Stimulated activated naive CD8-positive, alpha-beta T cell treated with anti-CD3 and anti-CD28 coated beads, Interleukin-15, Interleukin-2, amounts not matched to agents 100 ng/mL and 50 ng/mL, for 24 hours (primary cell): ENCODE measurements around the gene USP6NL.

ENCODE experiments used
- H3K27ac Mint-ChIP-seq: one replicate; pipeline ENCODE4 v1.8.0; 2021; ENCODE audit warnings: mild to moderate bottlenecking, mixed read lengths
- H3K27me3 Mint-ChIP-seq: one replicate; pipeline ENCODE4 v1.8.0; 2021; ENCODE audit warnings: mixed read lengths
- H3K36me3 Mint-ChIP-seq: one replicate; pipeline ENCODE4 v1.8.0; 2021; ENCODE audit warnings: low read depth, mixed read lengths
- H3K4me1 Mint-ChIP-seq: one replicate; pipeline ENCODE4 v1.8.0; 2021; ENCODE audit warnings: low read depth, mixed read lengths
- H3K4me3 Mint-ChIP-seq: one replicate; pipeline ENCODE4 v1.8.0; 2021; ENCODE audit warnings: mild to moderate bottlenecking, mixed read lengths
- H3K9me3 Mint-ChIP-seq: one replicate; pipeline ENCODE4 v1.8.0; 2021; ENCODE audit warnings: mixed read lengths

Gene USP6NL

GRCh38 chr10:11454958-11455566 is 156.4 kb downstream of the USP6NL start:
- peaks cover 4% of the 10 kb centered on the region for H3K4me1 Mint-ChIP-seq
- no peak overlapping the region for H3K27ac Mint-ChIP-seq

DNA sequence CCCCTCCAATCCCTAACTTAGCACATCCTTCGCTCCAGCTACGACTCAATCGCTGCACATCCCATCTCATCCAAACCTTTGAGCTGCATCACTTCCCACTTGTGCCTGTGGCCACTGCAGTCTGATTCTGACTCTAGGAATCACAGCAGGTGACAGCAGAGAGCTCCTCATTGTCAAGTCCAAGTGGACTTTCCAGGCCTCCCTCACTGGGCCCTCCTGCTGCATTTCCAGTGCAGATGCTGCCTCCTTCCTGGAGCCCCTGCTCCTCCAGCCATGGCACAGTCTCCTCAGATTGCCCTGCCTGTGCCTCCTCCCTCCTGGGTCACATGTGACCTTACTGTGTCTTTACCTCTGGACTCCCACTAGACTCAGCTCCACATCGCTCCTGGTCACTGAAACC is 157.3 kb downstream of the USP6NL start:
- Mint-ChIP-seq H3K9me3 (peaks cover 6% of the 10 kb centered on the region), H3K27me3 (no peaks in the 10 kb centered on the region), H3K36me3 (no peaks in the 10 kb centered on the region), H3K4me1 (peaks cover 4% of the 10 kb centered on the region), H3K4me3 (no peak overlapping the region), H3K27ac (no peak overlapping the region)

More at GRCh38 chr10:11454958-11455566, 156.4 kb downstream of the USP6NL start:
- Mint-ChIP-seq H3K9me3 (peaks cover 6% of the 10 kb centered on the region), H3K27me3 (no peaks in the 10 kb centered on the region), H3K36me3 (no peaks in the 10 kb centered on the region), H3K4me3 (no peak overlapping the region)

DNA sequence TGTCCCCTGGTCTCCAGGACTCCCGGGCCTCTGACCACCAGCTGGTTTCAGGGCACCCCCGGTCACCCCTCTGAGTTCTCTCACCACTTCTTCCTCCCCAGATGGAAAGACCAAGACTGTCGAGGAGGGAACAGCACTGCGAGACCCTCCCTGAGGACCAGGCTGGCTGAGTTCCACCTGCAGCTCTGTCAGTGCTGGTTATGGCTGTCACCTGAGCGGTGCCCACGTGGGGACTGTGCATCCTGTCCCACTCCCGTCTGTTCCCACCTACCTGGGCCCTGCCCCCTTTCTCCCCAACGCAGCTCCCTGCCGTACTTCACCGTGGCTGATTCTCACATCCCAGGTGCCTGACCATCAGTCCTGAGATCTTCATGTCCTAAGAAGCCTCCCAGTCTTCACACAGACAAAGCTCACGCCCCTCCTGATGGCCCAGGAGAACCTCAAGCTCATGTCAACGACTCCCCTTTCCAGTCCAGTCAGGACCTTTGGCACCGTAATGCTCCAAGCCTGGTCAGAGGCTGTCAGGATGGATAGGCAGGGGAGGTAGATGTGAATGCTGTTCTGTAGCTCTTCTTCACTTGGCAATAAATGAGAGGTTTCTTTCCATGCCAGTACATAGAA is 159.7 kb downstream of the USP6NL start:
- Mint-ChIP-seq H3K9me3 (peaks cover 6% of the 10 kb centered on the region), H3K27ac (no peak overlapping the region), H3K27me3 (no peaks in the 10 kb centered on the region), H3K36me3 (no peaks in the 10 kb centered on the region), H3K4me3 (no peak overlapping the region), H3K4me1 (peaks cover 19% of the 10 kb centered on the region)

- Mint-ChIP-seq H3K4me3 (no peak overlapping the region), H3K27ac (no peak overlapping the region), H3K4me1 (peaks cover 19% of the 10 kb centered on the region), H3K9me3 (peaks cover 6% of the 10 kb centered on the region), H3K27me3 (no peaks in the 10 kb centered on the region), H3K36me3 (no peaks in the 10 kb centered on the region)
These were observed 161.0 kb downstream of the USP6NL start for GRCh38 chr10:11450427-11450826.

DNA sequence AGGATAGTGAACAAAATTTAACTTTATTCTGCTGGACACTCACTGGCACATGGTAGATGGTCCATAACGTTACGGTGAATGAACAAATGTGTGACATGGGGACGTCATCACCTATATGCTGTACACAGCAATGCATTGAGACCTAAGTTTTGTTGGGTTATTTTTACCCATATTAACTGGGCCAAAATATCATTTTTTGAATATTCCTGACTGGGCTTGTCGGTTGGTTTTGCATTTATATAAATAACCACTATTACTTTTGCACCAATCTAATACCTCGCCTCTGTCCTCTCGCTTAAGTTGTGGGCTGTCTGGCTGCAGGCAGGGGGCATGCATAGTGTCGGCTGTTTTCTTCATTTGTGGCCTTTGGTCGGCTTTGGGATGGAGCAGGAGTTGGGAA is 161.7 kb downstream of the USP6NL start:
- H3K4me1 Mint-ChIP-seq, result peaks cover 19% of the 10 kb centered on the region
- no peaks in the 10 kb centered on the region for H3K36me3 Mint-ChIP-seq
- H3K4me3 Mint-ChIP-seq, result no peak overlapping the region
- H3K27ac Mint-ChIP-seq, result no peak overlapping the region
- H3K27me3 Mint-ChIP-seq, result no peaks in the 10 kb centered on the region
- peaks cover 6% of the 10 kb centered on the region for H3K9me3 Mint-ChIP-seq

DNA sequence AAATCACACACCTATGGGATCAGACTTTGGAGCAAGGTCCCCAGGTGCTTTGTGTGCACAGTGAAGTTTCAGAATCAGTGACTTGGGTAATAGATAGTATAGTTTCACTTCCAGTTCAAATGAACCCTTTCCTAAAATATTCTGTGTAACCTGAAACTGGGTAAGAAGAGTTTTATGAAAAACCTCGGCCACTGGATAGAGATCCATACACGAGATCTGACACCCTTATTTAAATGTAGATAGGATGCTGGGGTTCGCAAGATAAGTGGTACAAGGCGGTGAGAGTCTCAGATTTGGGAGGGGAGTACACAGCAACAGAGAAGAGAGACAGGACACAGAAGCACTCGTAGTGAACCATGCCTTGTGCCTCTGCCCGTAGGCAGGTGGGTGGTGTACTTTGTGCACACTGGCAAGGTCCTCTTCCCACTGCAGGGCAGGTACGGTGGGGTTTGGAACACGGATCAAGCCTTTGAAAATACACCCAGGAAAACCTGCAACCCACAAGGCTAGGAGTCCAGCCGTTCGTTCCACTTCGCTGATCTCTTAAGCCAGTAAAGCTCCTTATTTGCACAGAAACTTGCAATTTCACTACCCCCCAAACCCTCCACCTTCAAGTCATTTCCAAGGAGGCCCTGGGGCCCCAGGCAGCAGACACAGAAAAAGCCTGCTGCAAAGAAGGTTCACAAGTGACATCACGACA is 162.8 kb downstream of the USP6NL start:
- Mint-ChIP-seq H3K27me3 (no peaks in the 10 kb centered on the region), H3K27ac (no peak overlapping the region)

GRCh38 chr10:11448190-11448544 is 163.3 kb downstream of the USP6NL start:
- no peaks in the 10 kb centered on the region for H3K36me3 Mint-ChIP-seq
- peaks cover 19% of the 10 kb centered on the region for H3K4me1 Mint-ChIP-seq
- no peak overlapping the region for H3K4me3 Mint-ChIP-seq
- no peaks in the 10 kb centered on the region for H3K9me3 Mint-ChIP-seq
- no peak overlapping the region for H3K27ac Mint-ChIP-seq
- no peaks in the 10 kb centered on the region for H3K27me3 Mint-ChIP-seq

More for the DNA sequence above, 162.8 kb downstream of the USP6NL start:
- no peak overlapping the region for H3K4me3 Mint-ChIP-seq
- no peaks in the 10 kb centered on the region for H3K9me3 Mint-ChIP-seq
- peaks cover 19% of the 10 kb centered on the region for H3K4me1 Mint-ChIP-seq
- H3K36me3 Mint-ChIP-seq, result no peaks in the 10 kb centered on the region

DNA sequence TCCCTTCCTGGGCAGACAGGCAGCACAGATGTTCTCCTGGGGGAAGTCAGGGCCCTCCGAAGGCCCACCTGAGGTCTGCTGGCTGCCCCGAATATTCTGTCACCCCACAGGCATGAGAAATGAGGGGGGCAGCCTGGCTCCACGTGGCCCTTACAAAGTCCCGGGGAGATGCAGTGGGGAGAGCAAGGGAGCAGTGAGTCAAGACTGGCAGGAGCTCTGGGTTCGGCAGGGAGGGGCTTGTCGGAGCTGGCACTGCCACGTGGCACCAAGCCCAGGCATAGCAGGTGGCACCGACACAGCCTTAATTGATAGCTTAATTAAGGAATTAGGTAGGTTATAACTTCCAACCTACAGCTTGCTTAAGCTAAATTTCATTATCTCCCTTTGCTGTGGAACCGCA is 163.9 kb downstream of the USP6NL start:
- Mint-ChIP-seq H3K9me3 (no peaks in the 10 kb centered on the region), H3K4me1 (peaks cover 21% of the 10 kb centered on the region), H3K4me3 (no peak overlapping the region), H3K27me3 (no peaks in the 10 kb centered on the region), H3K27ac (no peak overlapping the region), H3K36me3 (no peaks in the 10 kb centered on the region)

GRCh38 chr10:11446864-11447263 is 164.6 kb downstream of the USP6NL start:
- Mint-ChIP-seq H3K4me1 (peaks cover 26% of the 10 kb centered on the region), H3K9me3 (no peaks in the 10 kb centered on the region), H3K27me3 (no peaks in the 10 kb centered on the region), H3K27ac (no peak overlapping the region), H3K4me3 (no peak overlapping the region), H3K36me3 (no peaks in the 10 kb centered on the region)

GRCh38 chr10:11446133-11446532 is 165.3 kb downstream of the USP6NL start:
- H3K4me3 Mint-ChIP-seq, result no peak overlapping the region
- no peaks in the 10 kb centered on the region for H3K27me3 Mint-ChIP-seq
- H3K36me3 Mint-ChIP-seq, result no peaks in the 10 kb centered on the region
- H3K4me1 Mint-ChIP-seq, result peaks cover 32% of the 10 kb centered on the region
- H3K9me3 Mint-ChIP-seq, result no peaks in the 10 kb centered on the region
- H3K27ac Mint-ChIP-seq, result no peak overlapping the region

- H3K9me3 Mint-ChIP-seq, result no peaks in the 10 kb centered on the region
- H3K4me1 Mint-ChIP-seq, result peaks cover 43% of the 10 kb centered on the region
- no peak overlapping the region for H3K27ac Mint-ChIP-seq
- no peak overlapping the region for H3K4me3 Mint-ChIP-seq
- no peaks in the 10 kb centered on the region for H3K36me3 Mint-ChIP-seq
- no peaks in the 10 kb centered on the region for H3K27me3 Mint-ChIP-seq
These were observed 166.8 kb downstream of the USP6NL start for GRCh38 chr10:11444531-11445228.

GRCh38 chr10:11444155-11444530 is 167.3 kb downstream of the USP6NL start:
- H3K9me3 Mint-ChIP-seq, result no peaks in the 10 kb centered on the region
- H3K4me3 Mint-ChIP-seq, result no peak overlapping the region
- H3K27ac Mint-ChIP-seq, result no peak overlapping the region

GRCh38 chr10:11443468-11444154 is 167.8 kb downstream of the USP6NL start:
- H3K36me3 Mint-ChIP-seq, result no peaks in the 10 kb centered on the region
- peaks cover 49% of the 10 kb centered on the region for H3K4me1 Mint-ChIP-seq
- H3K27ac Mint-ChIP-seq, result no peak overlapping the region
- H3K27me3 Mint-ChIP-seq, result no peaks in the 10 kb centered on the region
- no peak overlapping the region for H3K4me3 Mint-ChIP-seq
- H3K9me3 Mint-ChIP-seq, result no peaks in the 10 kb centered on the region

More at GRCh38 chr10:11444155-11444530, 167.3 kb downstream of the USP6NL start:
- Mint-ChIP-seq H3K4me1 (peaks cover 48% of the 10 kb centered on the region), H3K36me3 (no peaks in the 10 kb centered on the region), H3K27me3 (no peaks in the 10 kb centered on the region)

DNA sequence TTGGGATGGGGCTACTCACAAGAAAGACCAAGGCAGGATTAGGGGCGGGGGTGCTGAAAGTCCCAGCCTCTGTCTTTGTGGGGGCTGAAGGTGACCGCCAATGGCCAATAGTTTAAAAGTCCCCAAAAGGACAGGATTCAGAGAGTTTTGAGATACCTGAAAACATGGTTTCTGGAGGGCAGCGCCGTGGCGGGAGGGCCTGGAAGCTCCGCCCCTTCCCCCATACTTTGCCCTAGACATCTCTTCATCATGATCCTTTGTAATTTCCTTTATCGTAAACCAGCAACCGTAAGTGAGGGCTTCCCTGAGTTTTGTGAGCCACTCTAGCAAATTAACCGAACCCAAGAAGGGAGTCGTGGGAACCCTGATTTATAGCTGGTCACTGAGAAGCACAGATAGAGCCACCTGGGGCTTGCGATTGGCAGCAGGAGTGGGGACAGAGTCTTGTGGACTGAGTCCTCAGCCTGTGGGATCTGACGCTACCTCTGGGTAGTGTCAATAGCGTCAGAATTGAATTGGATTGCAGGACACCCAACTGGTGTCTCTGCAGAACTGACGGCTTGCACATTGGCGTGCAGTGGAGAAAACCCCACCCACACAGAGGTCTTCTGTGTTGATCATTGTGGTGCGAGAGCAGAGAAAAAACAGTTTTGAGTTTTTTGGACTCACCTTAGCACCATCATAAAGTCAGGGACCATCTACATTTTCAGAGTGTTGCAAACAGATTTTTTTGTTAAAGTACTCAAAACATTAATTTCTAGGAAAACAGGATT is 169.3 kb downstream of the USP6NL start:
- no peaks in the 10 kb centered on the region for H3K27me3 Mint-ChIP-seq
- H3K27ac Mint-ChIP-seq, result no peak overlapping the region
- H3K4me3 Mint-ChIP-seq, result no peak overlapping the region
- no peaks in the 10 kb centered on the region for H3K36me3 Mint-ChIP-seq
- peaks cover 37% of the 10 kb centered on the region for H3K4me1 Mint-ChIP-seq
- no peaks in the 10 kb centered on the region for H3K9me3 Mint-ChIP-seq
